Activated CD4-positive, alpha-beta T cell treated with anti-CD3 and anti-CD28 coated beads, Interleukin-2, amount 50 U/mL, for 1 hour (primary cell): Measurements from ENCODE around the gene IBSP.

Experiments
- DNase-seq: peaks from one replicate; pipeline ENCODE4 v3.0.0-alpha.2; 2020

IBSP gene

DNA sequence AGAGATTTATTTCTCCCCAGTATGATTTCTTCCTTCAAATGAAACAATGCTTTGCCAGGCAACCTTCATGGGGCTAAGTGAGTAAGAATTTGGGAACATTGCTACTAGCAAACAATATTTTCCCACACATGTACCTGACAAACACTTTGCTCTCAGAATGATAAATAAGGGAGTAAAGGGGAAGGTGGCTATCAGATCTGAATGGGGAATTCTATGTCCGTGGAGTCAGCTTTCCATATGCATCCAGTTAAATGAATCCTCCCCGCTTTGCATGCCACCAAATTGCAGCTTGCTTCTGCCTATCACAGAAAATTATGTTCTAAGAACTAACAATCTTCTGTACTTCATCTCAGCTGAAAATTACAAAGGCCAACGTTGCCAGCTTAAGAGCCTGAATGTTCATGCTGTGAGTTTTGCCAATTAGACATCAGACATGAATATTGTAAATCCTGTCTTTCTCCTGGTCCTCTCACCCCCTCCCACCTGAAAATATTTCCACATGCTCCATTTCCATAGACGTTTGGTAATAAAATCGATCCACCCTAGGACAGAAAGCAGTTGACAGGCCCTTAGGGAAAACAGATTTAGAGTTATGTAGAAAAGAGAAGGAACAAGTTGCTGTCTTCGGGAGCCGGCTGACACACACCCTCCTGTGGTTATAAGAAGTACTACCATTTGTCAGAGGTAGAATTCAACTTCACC is 39.7 kb downstream of the IBSP start:
- DNase-seq: no peak

DNA sequence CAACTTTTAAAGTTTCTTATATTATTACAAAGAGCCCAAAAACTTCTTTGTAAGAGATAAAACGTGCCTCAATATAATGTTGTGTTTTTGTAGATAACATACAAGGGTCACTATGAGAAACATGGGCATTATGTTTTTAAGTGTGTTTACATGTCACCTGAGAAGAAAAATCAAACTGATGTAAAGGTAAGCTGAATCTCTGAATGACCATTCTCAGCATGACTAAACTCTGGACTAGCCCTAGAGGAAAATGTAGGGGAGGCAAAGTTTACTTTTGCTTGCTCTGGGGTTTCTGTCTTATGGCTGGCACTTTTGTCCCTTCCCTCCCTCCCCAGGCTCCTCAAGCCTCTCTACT is 40.2 kb downstream of the IBSP start:
- no peak for DNase-seq

DNA sequence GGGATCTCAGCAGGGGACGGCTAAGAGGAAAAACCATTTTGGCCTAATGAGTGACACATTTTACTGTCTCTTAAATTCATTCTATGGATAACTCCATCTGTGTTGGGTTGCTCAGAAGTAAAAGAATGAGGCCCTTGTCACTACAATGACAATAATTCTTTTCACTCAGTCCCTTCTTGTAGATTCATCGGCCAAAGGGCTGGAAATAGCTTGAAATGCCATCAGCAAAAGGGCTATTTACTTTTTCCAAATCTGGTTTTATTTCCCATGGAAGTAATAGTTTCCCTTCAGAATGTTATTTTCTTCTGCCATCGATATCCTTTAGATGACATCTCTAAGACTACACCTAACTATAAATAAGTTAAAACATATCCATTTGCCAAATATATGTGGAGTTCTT is 40.8 kb downstream of the IBSP start:
- DNase-seq: no peak

DNA sequence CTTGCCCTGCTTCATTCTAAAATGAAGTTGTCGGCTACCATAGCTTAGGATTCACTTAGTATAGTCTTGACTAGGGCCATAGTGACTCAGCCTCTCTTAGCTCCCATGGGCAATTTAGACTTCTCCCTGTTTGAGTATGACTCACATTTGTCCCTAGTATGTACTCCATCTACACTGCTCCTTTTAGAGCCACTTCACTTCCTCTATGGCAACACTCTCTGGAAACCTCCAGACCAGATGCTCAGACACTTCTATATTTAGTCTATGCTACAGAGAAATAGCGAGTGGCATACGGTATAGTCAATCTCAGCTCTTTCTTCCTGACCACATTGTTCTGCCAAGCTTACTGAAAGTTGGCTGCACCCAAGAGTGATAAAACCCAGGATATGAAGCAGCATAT is 44.6 kb downstream of the IBSP start:
- DNase-seq: no peak

DNA sequence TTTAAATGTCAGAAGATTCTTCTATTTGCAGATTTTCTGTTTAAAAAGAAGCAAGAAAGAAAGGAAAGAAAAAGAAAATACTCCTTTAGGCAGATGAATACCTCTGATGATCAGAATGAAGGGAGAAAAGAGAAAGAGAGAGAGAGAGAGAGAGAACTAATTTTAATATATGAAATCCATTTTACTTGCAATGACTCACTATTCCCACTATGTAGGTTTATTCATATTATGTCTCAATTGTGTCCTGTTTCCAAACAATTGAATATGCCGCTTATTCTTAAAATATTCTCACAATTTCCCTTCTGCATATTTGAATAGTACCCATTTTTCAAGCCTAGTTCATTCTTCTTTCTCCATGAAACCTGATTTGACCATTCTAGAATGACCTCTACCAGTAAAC is 45.1 kb downstream of the IBSP start:
- DNase-seq: no peak

DNA sequence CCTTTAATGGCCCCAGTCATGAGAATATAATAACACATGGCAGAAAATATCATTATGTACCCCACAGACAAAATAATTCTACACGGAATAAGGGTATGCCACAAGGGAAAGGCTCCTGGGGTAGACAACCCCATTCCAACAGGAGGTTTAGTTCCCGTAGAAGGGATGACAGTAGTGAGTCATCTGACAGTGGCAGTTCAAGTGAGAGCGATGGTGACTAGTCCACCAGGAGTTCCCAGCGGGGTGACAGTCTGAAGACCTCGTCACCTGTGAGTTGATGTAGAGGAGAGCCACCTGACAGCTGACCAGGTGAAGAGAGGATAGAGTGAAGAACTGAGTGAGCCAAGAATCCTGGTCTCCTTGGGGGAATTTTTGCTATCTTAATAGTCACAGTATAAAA is 46.9 kb downstream of the IBSP start:
- no peak for DNase-seq

DNA sequence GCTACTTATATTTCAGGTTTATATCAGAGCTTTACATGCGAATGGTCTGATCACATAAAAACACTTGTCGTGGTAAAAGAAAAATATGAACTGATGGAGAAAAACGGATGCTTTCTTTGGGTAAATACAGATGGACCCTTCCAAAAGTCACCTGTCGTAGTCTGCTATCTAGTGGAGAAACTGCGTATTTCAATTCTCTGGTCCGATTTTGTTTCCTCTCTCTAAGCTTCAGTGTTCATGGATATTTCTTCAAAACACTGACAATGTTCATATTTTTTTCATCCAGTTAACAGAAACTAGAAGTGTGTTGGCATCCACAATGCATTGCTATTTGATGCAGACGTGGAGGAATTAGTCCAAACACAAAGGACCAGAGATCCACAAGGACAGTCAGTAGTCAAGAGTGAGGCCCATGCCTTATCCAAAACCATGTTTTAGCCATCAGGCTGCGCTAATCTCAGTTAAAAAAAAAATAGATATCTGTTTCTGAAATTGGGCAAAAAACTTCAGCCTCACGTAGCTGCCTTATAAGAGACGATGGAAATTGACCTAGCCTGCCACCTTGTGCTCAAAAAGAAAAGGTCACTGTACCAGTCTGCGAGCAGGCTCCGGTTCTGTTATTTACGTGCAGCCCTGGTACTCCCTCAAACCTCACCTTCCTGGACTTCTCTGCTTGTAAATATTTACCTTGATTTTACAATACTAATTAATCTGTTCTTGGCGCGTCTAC is 49.4 kb downstream of the IBSP start:
- DNase-seq: peak; percentile 6

DNA sequence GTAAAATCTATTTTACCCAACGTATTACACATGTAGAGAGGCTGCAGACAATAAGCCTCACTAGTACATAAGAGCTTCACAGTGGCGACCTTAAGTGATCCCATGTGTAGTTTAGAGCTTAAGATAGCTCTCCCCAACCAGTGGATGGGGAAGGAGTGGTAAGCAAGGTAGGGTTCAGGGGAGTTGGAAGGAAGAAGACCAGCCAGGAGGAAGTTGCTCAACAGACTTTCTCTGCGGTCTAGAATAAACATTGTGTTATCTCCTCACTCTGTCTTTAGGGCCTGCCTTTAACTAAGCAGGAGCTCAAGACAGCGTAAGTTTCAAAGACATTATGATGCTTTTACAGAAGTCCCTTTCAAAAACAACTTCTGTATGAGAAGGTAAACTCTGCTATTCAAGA is 50.3 kb downstream of the IBSP start:
- DNase-seq: no peak

DNA sequence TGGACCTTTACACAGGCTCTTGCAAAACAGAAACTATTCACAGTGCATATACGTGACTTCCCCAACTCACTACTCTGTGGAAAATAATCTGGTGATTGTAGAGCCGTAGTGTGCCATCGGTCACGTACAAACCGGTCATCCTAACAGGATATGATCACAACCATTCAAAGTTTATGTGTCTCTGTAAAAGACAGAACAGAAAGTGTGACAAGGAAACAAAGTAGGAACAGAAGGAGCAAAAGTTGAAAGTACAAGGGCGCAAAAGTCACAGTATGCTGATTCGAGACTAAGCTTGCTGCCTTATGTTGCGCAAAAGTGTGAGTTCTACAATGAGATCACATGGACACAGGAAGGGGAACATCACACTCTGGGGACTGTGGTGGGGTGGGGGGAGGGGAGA is 52.0 kb downstream of the IBSP start:
- DNase-seq: no peak

DNA sequence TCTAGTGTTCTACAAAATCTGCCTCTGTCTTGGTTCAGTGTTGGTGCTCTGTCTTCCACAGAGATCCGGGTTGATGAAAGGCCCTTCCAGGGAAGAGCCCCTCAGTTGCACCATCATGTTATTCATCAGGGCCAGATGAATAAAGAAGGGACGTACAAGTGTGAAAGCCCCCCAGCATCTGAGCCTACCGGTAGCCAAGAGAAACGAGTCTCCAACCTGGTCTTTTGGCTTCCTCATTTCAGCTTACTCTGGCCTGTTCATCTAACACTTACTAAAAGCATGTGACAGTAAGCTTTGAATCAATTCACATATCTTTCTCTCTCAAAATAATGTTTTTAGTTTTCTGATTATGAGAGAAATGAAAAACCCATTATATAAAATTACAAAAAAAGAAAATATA is 52.6 kb downstream of the IBSP start:
- DNase-seq: no peak

DNA sequence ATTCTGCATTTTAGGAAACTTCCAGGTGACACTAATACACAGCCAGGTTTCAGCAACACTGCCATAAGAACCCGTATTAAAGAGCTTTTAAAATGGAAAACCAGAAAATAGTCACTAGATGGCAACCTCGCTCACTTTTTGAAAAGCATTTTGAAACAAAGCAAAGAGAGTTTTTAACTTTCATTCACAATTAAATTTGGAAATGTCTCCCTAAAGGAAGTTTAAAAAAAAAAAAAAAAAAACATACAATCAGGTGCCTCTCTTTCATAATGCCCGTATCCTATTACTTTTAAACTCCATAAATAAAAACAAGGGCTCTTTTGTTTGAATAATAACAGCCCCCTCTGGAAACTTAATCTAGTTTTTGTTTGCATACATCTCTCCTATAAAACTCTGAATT is 53.8 kb downstream of the IBSP start:
- no peak for DNase-seq

DNA sequence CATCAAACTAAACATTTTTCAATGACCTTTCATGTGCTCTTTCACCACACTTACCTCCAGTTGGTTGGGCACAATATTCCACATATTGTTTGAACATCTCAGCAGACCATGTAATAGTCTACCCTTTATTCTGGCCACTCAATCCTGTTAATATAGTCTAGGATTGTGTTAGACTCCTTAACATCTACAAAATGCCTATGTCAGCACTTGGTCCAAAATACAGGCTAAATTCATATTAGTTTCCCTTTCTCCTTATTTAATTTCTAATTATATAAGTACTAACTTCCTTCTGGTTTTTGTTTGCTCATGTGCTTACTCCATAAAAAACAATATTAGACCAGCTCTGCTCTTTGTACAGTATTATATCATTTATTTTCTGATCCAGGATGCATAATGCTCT is 54.5 kb downstream of the IBSP start:
- no peak for DNase-seq

DNA sequence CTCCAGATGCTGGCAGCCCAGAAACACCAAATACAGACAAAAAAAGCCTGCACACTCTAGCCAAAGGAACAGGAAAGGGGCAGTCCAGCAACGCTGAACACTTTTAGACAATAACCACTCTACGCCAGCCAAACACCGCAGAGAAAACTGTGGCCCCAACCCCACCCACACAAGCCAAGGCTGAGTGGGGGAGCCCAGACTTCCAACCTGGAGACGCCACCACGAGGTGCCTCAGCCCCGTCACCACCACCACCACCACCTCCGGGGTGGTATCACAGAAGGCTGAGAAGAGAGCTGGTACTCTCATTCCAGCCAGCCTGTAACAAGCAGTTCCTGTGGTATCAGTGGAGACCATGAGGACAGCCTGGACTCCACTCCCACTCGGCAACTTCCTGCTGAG is 56.2 kb downstream of the IBSP start:
- no peak for DNase-seq

DNA sequence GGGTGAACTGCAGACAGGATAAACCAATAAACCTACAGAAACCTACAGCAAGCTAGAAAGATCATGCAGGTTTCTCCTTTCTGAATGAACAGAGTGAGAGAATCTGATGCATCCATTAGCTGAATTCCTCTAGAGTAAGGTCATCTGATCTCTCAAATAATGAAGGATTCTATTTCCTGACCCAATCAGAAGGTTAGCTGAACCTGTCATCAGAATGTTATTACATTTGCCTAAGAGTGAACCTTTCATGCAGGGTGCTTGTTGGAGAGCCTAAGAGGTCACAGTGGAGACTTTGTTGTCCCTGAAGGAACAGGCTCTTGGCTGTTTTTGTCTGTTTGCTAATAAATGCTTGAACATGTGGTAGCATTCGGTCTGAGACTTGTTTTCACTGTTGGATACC is 57.5 kb downstream of the IBSP start:
- no peak for DNase-seq

DNA sequence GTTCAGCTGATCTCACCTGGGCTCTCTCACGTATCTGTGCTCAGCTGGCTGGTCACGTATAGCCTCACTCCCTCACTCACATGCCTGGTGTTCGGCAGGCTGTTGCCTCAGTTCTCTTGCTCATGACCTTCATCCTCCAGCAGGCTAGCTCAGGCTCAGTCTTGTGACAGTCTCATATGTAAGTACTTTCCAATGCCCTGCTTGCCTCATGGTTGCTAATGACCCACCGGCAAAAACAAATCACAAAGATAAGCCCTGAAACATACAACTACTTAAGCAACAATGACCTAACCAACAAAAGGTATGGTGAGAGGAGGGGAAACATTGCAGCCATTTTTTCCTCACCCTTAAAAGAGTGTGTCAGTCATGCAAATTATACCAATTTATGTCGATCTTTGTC is 58.4 kb downstream of the IBSP start:
- no peak for DNase-seq
